OCI-LY3 (cell line): ENCODE data around the gene FNDC5.

ENCODE experiments used
- H2AFZ ChIP-seq: fragments of 200-600, 300-600 bp; shearing (Covaris generic); 2 replicates; pipeline ENCODE4 v1.6.0; 2014; ENCODE audit warnings: antibody characterized with exemption, low read depth, low read length
- H3K27ac ChIP-seq: fragments of 200-600, 300-600 bp; sonication (generic); 2 replicates; pipeline ENCODE4 v1.5.1; 2014; ENCODE audit warnings: mild to moderate bottlenecking, low read length, moderate library complexity, mixed read lengths
- H3K27me3 ChIP-seq: fragments of 200-600, 300-600 bp; sonication (generic); 2 replicates; pipeline ENCODE4 v1.6.1; 2014; ENCODE audit warnings: low read depth, low read length, mixed read lengths
- H3K36me3 ChIP-seq: fragments of 200-600, 300-600 bp; sonication (generic); replicated peaks from 2 replicates; pipeline ENCODE3; 2014; ENCODE audit warnings: low read depth, low read length, mixed read lengths
- H3K4me1 ChIP-seq: fragments of 300-600, 200-600 bp; sonication (generic); 2 replicates; pipeline ENCODE4 v1.6.1; 2014; ENCODE audit warnings: low read length, mixed read lengths
- H3K4me2 ChIP-seq: fragments of 200-600, 300-600 bp; sonication (generic); 2 replicates; pipeline ENCODE4 v1.6.1; 2014; ENCODE audit warnings: low read length, mixed read lengths
- H3K4me3 ChIP-seq: fragments of 300-600, 200-600 bp; sonication (generic); 2 replicates; pipeline ENCODE4 v1.5.1; 2014; ENCODE audit warnings: antibody characterized with exemption, mild to moderate bottlenecking, low read length, moderate library complexity
- H3K79me2 ChIP-seq: fragments of 300-600, 200-600 bp; shearing (Covaris generic); 2 replicates; pipeline ENCODE4 v1.6.1; 2014; ENCODE audit warnings: mild to moderate bottlenecking, low read length, mixed read lengths
- H3K9ac ChIP-seq: fragments of 300-600, 200-600 bp; shearing (Covaris generic); 2 replicates; pipeline ENCODE4 v1.6.0; 2014; ENCODE audit warnings: mild to moderate bottlenecking, low read length, moderate library complexity
- H3K9me3 ChIP-seq: fragments of 200-600, 300-600 bp; shearing (Covaris generic); 2 replicates; pipeline ENCODE4 v1.6.1; 2014; ENCODE audit warnings: low read length, mixed read lengths; ENCODE audit not compliant: insufficient read depth
- H4K20me1 ChIP-seq: fragments of 200-600, 300-600 bp; sonication (generic); 2 replicates; pipeline ENCODE4 v1.6.1; 2016; ENCODE audit warnings: low read length, mixed read lengths; ENCODE audit not compliant: insufficient read depth
- CTCF ChIP-seq: fragments of 200-600, 300-600 bp; sonication (generic); IDR thresholded peaks from 2 replicates; pipeline ENCODE4 v1.5.1; 2014; ENCODE audit warnings: antibody characterized with exemption, low read length, low read depth
- EZH2phosphoT487 ChIP-seq: fragments of 200-600 bp; shearing (Covaris generic); IDR thresholded peaks from 2 replicates; pipeline ENCODE4 v1.6.1; 2018; ENCODE audit warnings: antibody characterized with exemption, mixed run types, low read depth

FNDC5 gene

DNA sequence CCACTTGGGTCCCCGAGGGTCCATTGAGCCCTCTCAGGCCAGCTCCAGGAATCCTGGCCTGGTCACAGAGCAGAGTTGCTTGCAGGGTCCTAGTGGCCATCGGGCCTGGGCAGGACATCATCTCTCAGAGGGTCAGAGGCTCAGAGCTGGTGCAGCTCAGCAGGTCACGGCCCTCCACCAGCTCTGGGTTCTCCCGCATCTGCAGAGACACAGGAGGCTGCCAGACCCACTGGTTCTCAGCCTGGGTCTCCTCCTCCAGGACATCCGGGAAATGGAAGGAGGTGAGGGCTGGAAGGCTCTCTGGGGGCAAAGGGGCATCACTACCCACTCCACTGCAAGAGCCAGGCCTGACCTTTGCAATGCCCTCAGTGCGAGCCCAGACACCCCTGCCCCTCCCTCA, 24.0 kb upstream of the FNDC5 start:
- no peaks in the 10 kb centered on the region for H3K27me3 ChIP-seq
- H3K79me2 ChIP-seq, result no peaks in the 10 kb centered on the region
- no peaks in the 10 kb centered on the region for H3K36me3 ChIP-seq
- no peak for TF ChIP-seq CTCF
- TF ChIP-seq EZH2phosphoT487, result no peak
- H3K4me2 ChIP-seq, result no peak overlapping the region
- no peak overlapping the region for H3K27ac ChIP-seq
- H2AFZ ChIP-seq, result no peak overlapping the region
- no peaks in the 10 kb centered on the region for H3K9me3 ChIP-seq
- H3K4me3 ChIP-seq, result no peak overlapping the region
- no peaks in the 10 kb centered on the region for H3K4me1 ChIP-seq
- H3K9ac ChIP-seq, result no peak overlapping the region
- no peaks in the 10 kb centered on the region for H4K20me1 ChIP-seq

DNA sequence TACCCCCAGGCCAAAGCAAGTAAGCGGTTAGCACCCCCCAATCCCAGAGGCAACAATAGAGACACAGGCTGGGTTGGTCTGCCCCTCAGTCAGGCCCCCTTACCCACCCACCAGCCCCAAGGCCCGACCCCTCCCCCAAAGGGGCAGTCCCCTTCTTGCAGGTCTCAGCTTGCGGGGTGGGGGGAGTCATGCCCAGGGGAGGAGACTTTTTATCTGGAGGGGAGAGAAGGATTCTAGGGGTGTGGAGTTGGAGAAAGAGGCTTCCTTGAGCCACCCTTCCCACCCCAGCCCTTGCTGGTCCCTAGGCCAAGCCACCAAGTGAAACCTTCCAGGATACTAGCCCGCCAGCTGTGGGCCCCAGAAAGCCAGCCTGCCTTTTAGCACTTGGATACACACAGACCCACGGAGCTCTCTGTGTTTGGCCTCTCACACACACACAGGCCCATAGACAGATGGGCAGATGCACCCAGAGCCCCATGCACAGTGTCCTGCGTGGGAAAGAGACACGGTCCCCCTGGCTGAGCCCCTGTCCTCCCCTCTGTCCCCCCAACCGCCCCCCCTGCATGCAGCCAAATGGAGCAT, 23.4 kb upstream of the FNDC5 start:
- Histone ChIP-seq H3K4me3 (no peak overlapping the region), H3K27me3 (no peaks in the 10 kb centered on the region)

DNA sequence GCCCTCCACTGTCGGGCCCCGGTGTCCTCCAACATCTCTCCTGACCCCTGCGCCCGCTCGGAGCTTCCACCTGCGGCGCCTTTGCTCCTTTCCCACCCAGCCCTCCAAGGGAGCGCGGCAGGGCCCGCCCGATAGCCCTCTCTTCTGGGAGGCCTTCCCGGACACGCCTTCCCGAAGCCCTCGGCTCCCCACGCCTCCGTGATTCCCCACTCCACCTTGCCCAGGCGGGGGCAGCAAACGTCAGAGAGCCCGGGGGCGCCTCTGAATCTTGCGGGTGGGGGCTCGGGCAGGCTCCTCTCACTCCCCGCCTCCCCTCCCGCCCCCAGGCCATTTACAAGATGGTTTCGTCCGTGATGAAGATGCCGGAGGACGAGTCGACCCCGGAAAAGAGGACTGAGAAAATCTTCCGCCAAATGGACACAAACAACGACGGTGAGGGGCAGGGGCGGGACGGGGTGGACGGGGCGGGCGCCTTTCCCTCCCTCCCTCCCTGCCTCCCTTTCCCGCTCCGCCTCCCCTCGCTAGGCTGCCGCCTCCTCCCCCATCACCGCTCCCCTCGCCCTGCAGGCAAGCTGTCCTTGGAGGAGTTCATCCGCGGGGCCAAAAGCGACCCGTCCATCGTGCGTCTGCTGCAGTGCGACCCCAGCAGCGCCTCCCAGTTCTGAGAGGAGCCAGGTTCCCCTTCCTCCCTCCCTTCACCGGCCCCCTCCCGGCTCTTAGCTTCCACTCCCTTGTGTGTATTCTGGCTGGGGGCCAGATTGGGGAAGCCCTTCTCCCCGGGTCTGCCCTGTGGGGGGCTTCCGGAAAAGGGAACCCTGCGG, 22.7 kb upstream of the FNDC5 start:
- Histone ChIP-seq H3K79me2 (no peaks in the 10 kb centered on the region), H3K4me2 (no peak overlapping the region), H3K9me3 (no peaks in the 10 kb centered on the region), H4K20me1 (no peaks in the 10 kb centered on the region), H3K27me3 (no peaks in the 10 kb centered on the region), H3K36me3 (no peaks in the 10 kb centered on the region), H3K4me1 (no peaks in the 10 kb centered on the region), H3K9ac (no peak overlapping the region), H3K27ac (no peak overlapping the region), H2AFZ (no peak overlapping the region), H3K4me3 (no peak overlapping the region)
- TF ChIP-seq CTCF (no peak), EZH2phosphoT487 (no peak)

More for the DNA sequence above, 23.4 kb upstream of the FNDC5 start:
- no peak for TF ChIP-seq EZH2phosphoT487
- no peak for TF ChIP-seq CTCF
- Histone ChIP-seq H4K20me1 (no peaks in the 10 kb centered on the region), H3K9me3 (no peaks in the 10 kb centered on the region), H2AFZ (no peak overlapping the region), H3K4me1 (no peaks in the 10 kb centered on the region), H3K9ac (no peak overlapping the region), H3K27ac (no peak overlapping the region), H3K4me2 (no peak overlapping the region), H3K79me2 (no peaks in the 10 kb centered on the region), H3K36me3 (no peaks in the 10 kb centered on the region)

- TF ChIP-seq CTCF, result no peak
- TF ChIP-seq EZH2phosphoT487, result no peak
- H3K27ac ChIP-seq, result no peak overlapping the region
- H3K27me3 ChIP-seq, result no peaks in the 10 kb centered on the region
- no peak overlapping the region for H3K9ac ChIP-seq
- no peaks in the 10 kb centered on the region for H3K9me3 ChIP-seq
- no peak overlapping the region for H3K4me3 ChIP-seq
- H4K20me1 ChIP-seq, result no peaks in the 10 kb centered on the region
- no peaks in the 10 kb centered on the region for H3K4me1 ChIP-seq
- no peak overlapping the region for H3K4me2 ChIP-seq
- H3K79me2 ChIP-seq, result no peaks in the 10 kb centered on the region
- no peaks in the 10 kb centered on the region for H3K36me3 ChIP-seq
- H2AFZ ChIP-seq, result no peak overlapping the region
These were observed 21.9 kb upstream of the FNDC5 start for GRCh38 chr1:32892368-32893197.
